Trophoblast cell (in vitro differentiated cells and primary cell): ENCODE results near the gene HSPBP1.

Experiments
- DNase-seq, 2 donors: peaks; one replicate each; pipeline ENCODE4 v3.0.0-alpha.2; 2016
- H2AFZ ChIP-seq: 2 replicates; pipeline ENCODE4 v1.6.1; 2013; ENCODE audit warnings: low read length, moderate library complexity, mild to moderate bottlenecking; ENCODE audit not compliant: insufficient read depth, poor library complexity
- H2AK5ac ChIP-seq: 2 replicates; pipeline ENCODE4 v1.6.1; 2013; ENCODE audit warnings: mild to moderate bottlenecking, low read length
- H2BK120ac ChIP-seq: 2 replicates; pipeline ENCODE4 v1.6.1; 2013; ENCODE audit warnings: low read length, mild to moderate bottlenecking, moderate library complexity; ENCODE audit not compliant: insufficient read depth, poor library complexity
- H2BK12ac ChIP-seq: 2 replicates; pipeline ENCODE4 v1.6.1; 2013; ENCODE audit warnings: mild to moderate bottlenecking, low read length, moderate library complexity
- H2BK5ac ChIP-seq: 2 replicates; pipeline ENCODE4 v1.6.1; 2013; ENCODE audit warnings: low read length, low read depth, moderate library complexity, mild to moderate bottlenecking; ENCODE audit not compliant: poor library complexity
- H3K14ac ChIP-seq: 2 replicates; pipeline ENCODE4 v1.6.1; 2013; ENCODE audit warnings: mild to moderate bottlenecking, low read length
- H3K18ac ChIP-seq: 2 replicates; pipeline ENCODE4 v1.6.1; 2013; ENCODE audit warnings: mild to moderate bottlenecking, low read length
- H3K23ac ChIP-seq: 2 replicates; pipeline ENCODE4 v1.6.1; 2013; ENCODE audit warnings: low read length
- H3K27ac ChIP-seq: 2 replicates; pipeline ENCODE4 v1.5.1; 2013; ENCODE audit warnings: low read depth, mild to moderate bottlenecking, inconsistent platforms, low read length, moderate library complexity
- H3K27me3 ChIP-seq: 2 replicates; pipeline ENCODE4 v1.6.1; 2013; ENCODE audit warnings: inconsistent platforms, mild to moderate bottlenecking, low read length, moderate library complexity; ENCODE audit not compliant: insufficient read depth
- H3K36me3 ChIP-seq, 2 experiments: 1 replicate in 1 of 2; 2 replicates in 1 of 2; pipeline ENCODE4 v1.6.1; 2013; ENCODE audit warnings: low read length in 2 of 2, mild to moderate bottlenecking in 2 of 2, moderate library complexity in 1 of 2; ENCODE audit not compliant: insufficient read depth in 2 of 2, control insufficient read depth in 1 of 2
- H3K4ac ChIP-seq: 2 replicates; pipeline ENCODE4 v1.6.1; 2013; ENCODE audit warnings: low read depth, mild to moderate bottlenecking, low read length, moderate library complexity
- H3K4me1 ChIP-seq, 2 experiments: 1 replicate in 1 of 2; 2 replicates in 1 of 2; pipeline ENCODE4 v1.6.1; 2013; ENCODE audit warnings: low read length in 2 of 2, mild to moderate bottlenecking in 2 of 2, moderate library complexity in 1 of 2; ENCODE audit not compliant: insufficient read depth in 2 of 2, control insufficient read depth in 1 of 2
- H3K4me2 ChIP-seq: 2 replicates; pipeline ENCODE4 v1.6.1; 2013; ENCODE audit warnings: inconsistent platforms, mild to moderate bottlenecking, low read length, moderate library complexity
- H3K4me3 ChIP-seq: 2 replicates; pipeline ENCODE4 v1.5.1; 2013; ENCODE audit warnings: mild to moderate bottlenecking, low read depth, low read length, inconsistent platforms
- H3K79me1 ChIP-seq: one replicate; pipeline ENCODE4 v1.6.1; 2013; ENCODE audit warnings: low read length
- H3K79me2 ChIP-seq: 2 replicates; pipeline ENCODE4 v1.6.1; 2013; ENCODE audit warnings: low read length, mild to moderate bottlenecking; ENCODE audit not compliant: control insufficient read depth, insufficient read depth, poor library complexity
- H3K9ac ChIP-seq: 2 replicates; pipeline ENCODE4 v1.6.1; 2013; ENCODE audit warnings: mild to moderate bottlenecking, low read length
- H3K9me3 ChIP-seq: 2 replicates; pipeline ENCODE4 v1.6.1; 2013; ENCODE audit warnings: low read depth, mild to moderate bottlenecking, control low read depth, inconsistent platforms, low read length; ENCODE audit not compliant: insufficient read depth
- H4K12ac ChIP-seq: 2 replicates; pipeline ENCODE4 v1.6.1; 2013; ENCODE audit warnings: low read depth, mild to moderate bottlenecking, low read length, moderate library complexity
- H4K8ac ChIP-seq: 2 replicates; pipeline ENCODE4 v1.6.1; 2013; ENCODE audit warnings: low read depth, mild to moderate bottlenecking, low read length, moderate library complexity
- H4K91ac ChIP-seq: one replicate; pipeline ENCODE4 v1.6.1; 2013; ENCODE audit warnings: low read depth, mild to moderate bottlenecking, low read length, moderate library complexity
- WGBS: extraction: QIAGEN DNeasy Blood & Tissue Kit; methylation state at CpG from one replicate; pipeline ENCODE4 v1.1.7; 2013; ENCODE audit warnings: missing lambda C conversion rate; ENCODE audit not compliant: insufficient read length, insufficient coverage; ENCODE audit errors: extremely low coverage; 5-methylcytosine and 5-hydroxymethylcytosine counted together

HSPBP1 gene

GRCh38 chr19:55304980-55305379 lies 25.1 kb upstream of the HSPBP1 start:
- Histone ChIP-seq H3K4ac (no peak overlapping the region), H3K18ac (no peak overlapping the region), H2BK12ac (no peak overlapping the region), H2BK5ac (no peak overlapping the region), H3K9ac (no peak overlapping the region), H3K36me3 (peaks cover 25 to 36% of the 10 kb centered on the region in 2 experiments), H3K9me3 (peaks cover 3% of the 10 kb centered on the region), H4K12ac (no peak overlapping the region), H3K27ac (no peak overlapping the region), H3K4me2 (no peak overlapping the region), H2BK120ac (no peak overlapping the region), H4K8ac (no peak overlapping the region), H3K27me3 (no peaks in the 10 kb centered on the region), H3K79me2 (no peaks in the 10 kb centered on the region), H3K23ac (no peak overlapping the region), H2AFZ (no peak overlapping the region), H2AK5ac (no peak overlapping the region), H3K79me1 (no peaks in the 10 kb centered on the region), H4K91ac (no peak overlapping the region), H3K14ac (no peak overlapping the region), H3K4me3 (no peak overlapping the region), H3K4me1 (peaks cover 0 to 3% of the 10 kb centered on the region in 2 experiments)
- no CpG with 5 or more reads among the region's 14 CpGs for WGBS
- DNase-seq: no peak

- Histone ChIP-seq H2AK5ac (no peak overlapping the region), H2BK12ac (no peak overlapping the region), H3K23ac (no peak overlapping the region), H3K18ac (no peak overlapping the region), H2BK120ac (no peak overlapping the region), H3K14ac (no peak overlapping the region), H3K36me3 (peaks cover 20 to 36% of the 10 kb centered on the region in 2 experiments), H3K4me1 (peaks cover 0 to 3% of the 10 kb centered on the region in 2 experiments), H4K91ac (no peak overlapping the region), H2BK5ac (no peak overlapping the region), H4K12ac (no peak overlapping the region), H3K9ac (no peak overlapping the region), H3K79me1 (no peaks in the 10 kb centered on the region), H3K9me3 (peaks cover 3% of the 10 kb centered on the region), H4K8ac (no peak overlapping the region), H3K79me2 (no peaks in the 10 kb centered on the region), H3K4ac (no peak overlapping the region), H2AFZ (no peak overlapping the region), H3K27me3 (no peaks in the 10 kb centered on the region), H3K4me3 (no peak overlapping the region), H3K4me2 (no peak overlapping the region), H3K27ac (no peak overlapping the region)
- WGBS: no CpG with 5 or more reads among the region's 39 CpGs
- DNase-seq: peak; percentile 83 to 86
Observed at GRCh38 chr19:55304279-55304978, 24.5 kb upstream of the HSPBP1 start.

- Histone ChIP-seq H3K9me3 (peaks cover 3% of the 10 kb centered on the region), H4K12ac (no peak overlapping the region), H4K91ac (no peak overlapping the region), H3K23ac (no peak overlapping the region), H3K79me1 (no peaks in the 10 kb centered on the region), H3K27ac (no peak overlapping the region), H2BK120ac (no peak overlapping the region), H3K9ac (no peak overlapping the region), H2BK5ac (no peak overlapping the region), H3K79me2 (no peaks in the 10 kb centered on the region), H3K4me1 (peaks cover 0 to 3% of the 10 kb centered on the region in 2 experiments), H3K4me2 (no peak overlapping the region), H3K18ac (no peak overlapping the region), H4K8ac (no peak overlapping the region), H3K14ac (no peak overlapping the region), H2BK12ac (no peak overlapping the region), H2AK5ac (no peak overlapping the region), H3K36me3 (peaks cover 14 to 32% of the 10 kb centered on the region in 2 experiments), H3K4ac (no peak overlapping the region), H2AFZ (no peak overlapping the region), H3K27me3 (no peaks in the 10 kb centered on the region), H3K4me3 (no peak overlapping the region)
- DNase-seq: no peak
- no CpG with 5 or more reads among the region's 11 CpGs for WGBS
Observed at GRCh38 chr19:55303477-55303876, 23.6 kb upstream of the HSPBP1 start.

- Histone ChIP-seq H2AFZ (no peak overlapping the region), H3K4me2 (peak overlapping the region; percentile 51), H2BK12ac (no peak overlapping the region)
Observed at GRCh38 chr19:55302318-55302703, 22.4 kb upstream of the HSPBP1 start.

More at GRCh38 chr19:55302318-55302703, 22.4 kb upstream of the HSPBP1 start:
- peaks cover 1% of the 10 kb centered on the region for H3K9me3 ChIP-seq
- H3K79me2 ChIP-seq: no peaks in the 10 kb centered on the region
- no CpG with 5 or more reads among the region's 12 CpGs for WGBS
- H2BK120ac ChIP-seq: peak overlapping the region; percentile 14
- no peak overlapping the region for H3K4me3 ChIP-seq
- H3K27ac ChIP-seq: no peak overlapping the region
- no peak overlapping the region for H3K14ac ChIP-seq
- H4K12ac ChIP-seq: peak overlapping the region; percentile 57
- H3K4ac ChIP-seq: no peak overlapping the region
- H3K36me3 ChIP-seq: peaks cover 13 to 28% of the 10 kb centered on the region in 2 experiments
- no peaks in the 10 kb centered on the region for H3K27me3 ChIP-seq
- H4K8ac ChIP-seq: peak overlapping the region; percentile 70
- H3K79me1 ChIP-seq: no peaks in the 10 kb centered on the region
- DNase-seq: no peak
- no peak overlapping the region for H2BK5ac ChIP-seq
- peak overlapping the region; percentile 21 for H4K91ac ChIP-seq
- H3K18ac ChIP-seq: no peak overlapping the region
- no peak overlapping the region for H2AK5ac ChIP-seq
- H3K9ac ChIP-seq: no peak overlapping the region
- no peak overlapping the region for H3K23ac ChIP-seq
- peaks cover 0 to 3% of the 10 kb centered on the region in 2 experiments for H3K4me1 ChIP-seq
